ENCODE measurements around the gene WNK1.
"Not testable (repeated sequence)": the region's sequence is repeated elsewhere in the genome, so short reads cannot be mapped to it uniquely, and the experiment has no call there.

The WNK1 gene

DNA sequence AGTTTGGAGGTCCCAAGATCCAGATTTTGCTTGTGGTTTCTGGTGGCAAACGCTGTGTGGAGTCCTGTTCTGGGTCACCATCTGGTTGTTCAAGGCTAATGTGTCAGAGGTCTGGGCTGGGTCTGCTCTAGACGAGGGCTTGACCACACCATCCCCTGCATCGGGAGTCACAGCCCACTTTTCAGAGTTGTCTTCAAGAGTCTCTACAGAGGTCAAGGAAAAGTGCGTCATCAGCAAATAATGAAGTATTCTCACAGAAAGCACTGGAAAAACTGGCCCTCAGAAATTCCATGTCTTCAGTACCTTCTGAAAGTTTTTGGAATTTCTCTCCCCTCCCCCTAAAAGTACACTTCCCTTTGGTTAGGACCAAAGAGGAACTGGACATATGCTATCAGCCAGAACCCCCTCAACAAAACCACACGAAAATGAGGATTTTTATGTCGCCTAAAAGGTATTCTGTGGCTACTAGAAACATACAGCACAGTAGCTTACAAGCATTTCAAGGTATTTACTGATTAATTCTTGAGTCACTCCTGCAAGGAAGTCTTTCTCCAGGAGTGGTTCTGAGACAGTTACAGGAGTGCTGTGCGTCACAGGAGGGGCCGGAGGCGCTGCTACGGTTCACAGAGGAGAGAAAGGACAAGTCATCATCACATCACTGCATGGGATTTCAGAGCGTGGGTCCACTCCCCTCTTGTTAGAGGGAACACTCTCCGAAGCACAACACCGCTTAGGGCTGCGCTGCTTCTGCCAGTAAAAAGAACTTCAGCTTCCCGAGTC is 161.7 kb downstream of the WNK1 start:
- no peak for DNase-seq

DNA sequence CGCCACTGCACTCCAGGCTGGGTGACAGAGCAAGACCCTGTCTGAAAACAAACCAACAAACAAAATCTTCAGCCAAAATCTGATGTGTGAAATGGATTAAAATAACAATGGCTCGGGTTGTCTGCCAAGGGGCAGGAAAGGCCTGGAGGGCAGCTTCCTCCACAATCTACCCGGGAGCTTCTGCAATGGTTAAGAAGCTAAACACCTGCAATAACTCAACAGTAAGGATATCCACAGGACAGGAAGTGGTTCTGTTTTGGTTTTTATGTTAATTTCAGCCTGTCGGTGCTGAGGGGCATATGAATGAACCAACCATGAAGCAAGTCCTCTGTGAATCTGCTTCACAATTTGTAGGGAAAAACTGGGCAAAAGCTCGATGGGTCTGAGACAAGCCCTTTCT is 162.7 kb downstream of the WNK1 start:
- DNase-seq, result no peak

DNA sequence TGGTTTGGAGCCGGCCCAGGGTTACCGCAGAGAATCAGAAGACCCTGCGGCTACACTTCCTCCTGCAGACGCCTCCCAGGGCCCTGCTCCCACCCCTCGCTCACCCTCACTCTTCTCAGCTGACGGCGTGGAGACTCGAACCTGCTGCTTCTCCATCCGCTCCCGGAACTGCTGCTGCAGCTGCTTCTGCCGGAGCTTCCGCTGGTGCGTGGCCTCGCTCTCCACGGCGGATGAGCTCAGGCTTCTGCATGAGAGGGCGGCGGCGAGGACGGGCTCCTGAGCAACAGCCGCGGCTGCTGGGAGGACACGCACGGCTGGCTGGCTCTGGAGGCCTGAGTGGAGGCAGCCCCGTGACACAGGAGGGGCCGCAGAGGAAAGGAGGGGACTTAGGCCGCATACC is 163.9 kb downstream of the WNK1 start:
- no peak for DNase-seq

DNA sequence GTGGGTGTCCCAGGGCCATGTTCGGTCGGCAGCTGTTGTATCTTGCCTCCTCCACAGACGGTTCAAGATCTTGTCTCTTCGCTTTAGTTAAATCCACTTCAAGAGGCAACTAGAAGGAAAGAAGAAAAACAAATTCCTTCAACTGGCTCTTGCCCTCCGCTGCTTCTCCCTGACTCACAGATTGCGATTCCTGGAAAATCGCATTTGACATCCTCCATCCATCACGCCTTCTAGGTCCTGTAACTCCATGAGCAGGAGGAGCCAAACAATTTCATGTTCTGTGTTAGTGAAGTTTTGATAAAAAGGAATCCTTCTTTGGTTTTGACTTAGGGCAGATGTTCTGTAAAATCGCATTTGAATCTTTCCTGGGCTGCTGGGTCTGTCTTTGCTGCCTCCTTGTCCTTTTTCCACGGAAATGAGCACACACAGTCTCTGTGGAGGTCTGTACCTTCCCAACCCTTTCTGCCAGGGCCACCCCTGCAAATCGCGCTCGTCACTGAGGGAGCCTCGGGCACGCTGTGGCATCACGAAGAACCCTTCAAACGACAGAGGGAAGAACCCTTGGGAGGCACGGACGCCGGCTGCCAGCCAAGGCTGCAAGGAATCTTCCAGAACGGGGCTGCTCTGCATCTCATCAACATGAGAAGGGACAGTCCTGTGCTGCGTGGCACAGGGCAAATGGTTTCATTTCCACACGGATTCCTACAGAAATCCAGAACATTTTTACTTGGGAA is 164.5 kb downstream of the WNK1 start:
- no peak for DNase-seq

DNA sequence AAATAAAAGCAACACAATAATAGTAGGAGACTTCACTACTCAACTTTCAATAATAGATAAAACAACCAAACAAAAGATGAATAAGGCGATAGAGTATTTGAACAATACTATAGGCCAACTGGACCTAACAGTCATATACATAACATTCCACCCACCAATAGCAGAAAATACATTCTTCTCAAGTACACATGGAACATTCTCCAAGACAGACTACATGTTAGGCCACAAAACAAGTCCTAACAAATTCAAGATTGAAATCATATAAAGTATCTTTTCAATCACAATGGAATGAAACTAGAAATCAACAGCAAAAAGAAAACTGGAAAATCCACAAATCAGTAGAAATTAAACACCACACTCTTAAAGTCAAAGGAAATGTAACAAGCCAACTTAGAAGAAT is 168.3 kb downstream of the WNK1 start:
- DNase-seq, result no peak

DNA sequence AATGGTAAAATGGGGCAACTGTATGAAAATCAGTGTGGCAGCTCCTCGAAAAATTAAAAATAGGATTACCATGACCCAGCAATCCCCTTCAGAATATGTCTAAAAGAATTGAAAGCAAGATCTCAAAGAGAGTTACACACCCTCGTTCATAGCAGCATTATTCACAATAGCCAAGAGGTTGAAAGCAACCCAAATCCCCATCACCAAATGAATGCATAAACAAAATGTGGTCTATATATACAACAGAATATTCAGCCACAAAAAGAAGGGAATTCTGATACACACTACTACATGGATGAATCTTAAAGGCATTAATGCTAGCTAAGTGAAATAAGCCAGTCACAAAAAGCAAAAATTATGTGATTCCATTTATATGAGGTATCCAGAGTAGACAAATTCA is 169.9 kb downstream of the WNK1 start:
- DNase-seq, result no peak

DNA sequence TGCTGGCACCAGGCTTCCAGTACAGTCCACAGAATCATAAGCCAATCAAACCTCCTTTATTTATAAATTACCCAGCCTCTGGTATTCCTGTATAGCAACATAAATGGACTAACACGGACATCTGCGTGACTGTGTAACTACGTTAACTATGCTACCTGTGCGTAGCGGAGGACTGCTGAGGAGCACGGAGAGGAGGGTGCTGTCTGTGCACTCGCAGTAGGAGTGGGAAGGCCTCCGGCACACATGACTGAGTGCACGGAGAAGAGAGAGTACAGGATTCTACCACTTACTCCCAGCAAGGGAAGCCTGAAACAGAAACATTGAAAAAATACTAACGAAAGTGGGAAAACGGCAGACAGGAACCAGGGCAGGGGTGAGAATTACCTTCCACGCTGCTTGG is 174.3 kb downstream of the WNK1 start:
- DNase-seq, result no peak

DNA sequence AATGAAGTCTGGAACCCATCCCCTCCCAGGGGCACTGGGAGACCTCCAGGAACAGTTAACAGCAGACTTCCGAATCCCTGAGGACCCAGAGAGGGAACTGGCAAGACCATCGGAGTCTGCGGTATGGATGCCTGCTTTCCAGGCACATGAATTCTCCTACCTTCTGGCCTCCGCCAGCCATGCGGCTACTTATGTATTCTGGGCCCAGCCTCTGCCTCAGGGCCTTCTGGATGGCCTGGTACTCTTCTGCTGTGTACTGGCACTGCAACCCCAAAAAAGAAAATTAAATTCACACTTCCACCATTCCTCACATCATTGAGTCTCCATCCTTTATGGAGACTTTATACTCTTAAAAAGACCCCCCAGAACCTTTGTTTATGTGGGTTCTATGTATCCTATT is 178.7 kb downstream of the WNK1 start:
- DNase-seq, result no peak

DNA sequence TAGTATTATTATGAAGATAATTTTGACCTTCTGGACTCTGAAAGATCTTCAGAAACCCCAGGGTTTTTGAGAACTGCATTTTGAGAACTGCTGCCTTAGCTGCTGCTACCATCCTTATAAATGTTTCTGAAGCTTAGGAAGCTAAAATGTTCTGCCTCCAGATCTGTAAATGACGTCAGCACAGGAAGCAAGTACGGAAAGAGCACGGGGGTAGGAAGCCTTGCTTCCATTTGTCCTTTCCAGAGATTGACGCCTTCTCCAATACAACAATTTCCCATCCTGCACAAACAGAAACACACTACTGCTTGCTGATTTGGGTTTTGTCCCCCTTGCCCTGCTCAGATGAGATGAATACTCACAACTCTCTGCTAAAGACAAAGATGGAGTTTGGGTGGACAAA is 179.2 kb downstream of the WNK1 start:
- no peak for DNase-seq

DNA sequence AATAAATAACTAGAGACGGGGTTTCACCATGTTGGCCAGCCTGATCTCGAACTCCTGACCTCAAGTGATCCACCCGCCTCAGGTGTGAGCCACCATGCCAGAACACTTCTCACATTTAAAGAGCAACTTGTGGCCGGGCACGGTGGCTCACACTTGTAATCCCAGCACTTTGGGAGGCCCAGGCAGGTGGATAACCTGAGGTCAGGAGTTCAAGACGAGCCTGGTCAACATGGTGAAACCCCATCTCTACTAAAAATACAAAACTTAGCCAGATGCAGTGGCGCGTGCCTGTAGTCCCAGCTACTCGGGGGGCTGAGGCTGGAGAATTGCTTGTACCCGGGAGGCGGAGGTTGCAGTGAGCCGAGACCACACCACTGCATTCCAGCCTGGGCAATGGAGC is 183.5 kb downstream of the WNK1 start:
- DNase-seq, result not testable (repeated sequence)

DNA sequence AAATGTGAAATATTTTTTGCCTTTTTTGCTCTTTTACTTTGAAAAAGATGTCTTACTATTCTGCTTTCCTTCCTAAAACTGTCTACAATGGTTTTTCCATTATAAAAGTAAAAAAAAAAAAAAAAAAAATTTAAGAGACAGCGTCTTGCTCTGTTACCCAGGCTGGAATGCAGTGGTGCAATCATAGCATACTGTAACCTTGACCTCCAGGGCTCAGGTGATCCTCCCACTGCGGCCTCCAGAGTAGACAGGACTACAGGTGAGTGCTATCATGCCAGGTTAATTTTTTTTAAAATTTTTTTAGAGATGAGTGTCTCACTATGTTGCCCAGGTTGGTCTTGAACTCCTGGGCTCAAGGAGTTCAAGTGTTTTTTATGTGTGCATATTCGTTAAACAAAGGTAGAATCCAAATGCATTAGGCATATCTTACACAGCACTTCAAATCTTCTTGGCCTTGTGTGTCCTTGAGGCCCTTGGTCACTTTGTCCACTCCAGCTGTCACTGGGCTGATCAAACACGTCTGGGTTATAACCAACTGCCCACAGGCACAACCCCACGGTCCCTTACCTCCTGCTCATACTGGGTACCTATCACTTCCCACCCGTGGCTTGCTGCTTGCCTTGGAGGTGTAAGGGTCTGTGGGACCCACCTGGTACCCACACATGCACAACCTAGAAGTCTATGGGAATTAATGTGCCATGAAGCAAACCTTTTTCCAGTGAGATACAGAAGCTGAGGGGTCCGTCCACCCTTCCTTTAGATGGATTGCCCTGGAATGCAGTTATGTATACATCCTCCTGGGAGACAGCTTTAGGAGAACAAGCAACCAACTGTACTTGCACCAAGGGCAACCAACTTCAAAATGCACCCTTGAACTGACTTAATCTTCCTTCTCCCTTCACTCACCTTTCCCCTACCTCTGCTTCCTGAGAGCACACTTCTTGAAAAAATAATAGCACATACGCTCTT is 184.3 kb downstream of the WNK1 start:
- no peak for DNase-seq

DNA sequence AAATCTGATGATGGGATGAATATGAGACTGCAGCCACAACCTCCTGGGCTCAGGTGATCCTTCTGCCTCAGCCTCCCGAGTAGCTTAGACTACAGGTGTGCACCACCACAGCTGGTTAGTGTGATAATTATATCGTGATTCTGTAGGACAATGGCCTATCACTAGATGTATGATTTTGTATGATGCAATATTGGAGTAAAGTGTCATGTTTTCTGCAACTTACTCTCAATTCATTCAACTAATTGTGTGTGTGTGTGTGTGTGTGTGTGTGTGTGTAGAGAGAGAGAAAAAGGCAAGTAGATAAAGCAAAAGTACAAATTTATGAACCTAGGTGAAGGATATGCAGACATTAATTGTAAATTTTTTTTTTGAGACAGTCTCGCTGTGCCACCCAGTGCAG is 186.4 kb downstream of the WNK1 start:
- no peak for DNase-seq

DNA sequence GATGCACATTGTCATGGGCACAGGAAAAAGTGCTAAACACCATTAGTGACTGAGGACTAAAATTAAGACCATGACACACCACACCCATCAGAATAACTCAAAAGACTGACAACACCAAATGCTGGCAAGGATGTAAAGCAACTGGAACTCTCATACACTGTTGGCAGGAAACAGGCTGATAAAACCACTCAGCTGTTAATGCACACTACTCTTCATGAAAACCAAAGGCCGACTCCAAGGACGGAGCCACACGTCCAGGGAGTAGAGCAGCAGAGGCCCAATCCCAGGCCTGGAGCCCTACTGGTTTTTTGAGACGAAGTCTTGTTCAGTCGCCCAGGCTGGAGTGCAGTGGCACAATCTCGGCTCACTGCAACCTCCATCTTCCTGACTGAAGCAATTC is 190.7 kb downstream of the WNK1 start:
- DNase-seq, result no peak

DNA sequence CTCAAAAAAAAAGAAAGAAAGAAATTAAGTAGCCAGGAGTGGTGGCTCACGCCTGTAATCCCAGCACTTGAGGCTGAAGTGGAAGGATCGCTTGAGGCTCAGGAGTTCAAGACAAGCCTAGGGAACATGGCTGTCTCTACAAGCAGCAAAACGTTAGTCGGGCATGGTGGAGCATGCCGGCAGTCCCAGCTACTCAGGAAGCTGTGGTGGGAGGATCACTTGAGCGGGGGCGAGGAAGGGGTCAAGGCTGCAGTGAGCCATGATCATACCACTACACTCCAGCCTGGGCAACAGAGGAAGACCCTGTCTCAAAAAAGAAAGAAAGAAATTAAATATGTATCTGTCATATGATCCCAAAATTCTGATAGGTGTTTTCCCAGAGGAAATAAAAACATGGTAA is 191.8 kb downstream of the WNK1 start:
- peak; percentile 57 to 59 for DNase-seq

DNA sequence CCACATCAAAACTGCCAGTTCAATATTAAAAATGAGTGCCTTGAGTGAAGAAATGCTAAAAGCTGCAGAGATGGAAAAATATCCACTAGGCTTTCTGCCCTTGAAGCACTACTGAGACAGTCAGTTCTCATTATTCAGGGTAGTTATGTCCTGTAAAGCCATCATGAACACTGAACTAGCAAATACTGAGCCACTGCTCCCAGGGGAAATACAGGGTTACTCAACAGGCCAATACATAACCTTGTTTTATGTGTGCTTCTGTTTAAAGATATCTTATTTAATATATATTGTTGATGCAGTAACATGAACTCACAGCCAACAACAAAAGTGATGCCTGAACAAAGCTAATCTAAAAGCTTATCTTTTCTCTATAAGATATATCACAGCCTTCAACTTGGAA is 193.8 kb downstream of the WNK1 start:
- DNase-seq, result no peak

DNA sequence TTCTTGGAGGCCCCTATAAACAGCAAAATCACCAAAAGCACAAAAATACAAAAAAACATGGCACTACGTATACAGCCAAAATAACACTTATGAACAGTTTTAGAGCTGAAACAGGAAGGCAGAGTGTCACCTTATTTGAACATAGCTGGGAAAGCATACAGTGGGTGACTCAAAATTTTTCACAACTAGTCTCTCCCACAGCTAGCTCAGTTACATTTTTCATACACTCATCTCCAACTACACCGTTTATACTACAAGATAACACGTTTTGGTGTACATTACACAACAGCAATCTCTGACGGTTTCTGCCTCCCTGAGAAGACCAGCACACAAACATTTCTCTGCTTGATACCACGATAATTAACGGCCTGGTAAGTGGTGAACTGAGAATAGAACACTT is 194.3 kb downstream of the WNK1 start:
- no peak for DNase-seq

DNA sequence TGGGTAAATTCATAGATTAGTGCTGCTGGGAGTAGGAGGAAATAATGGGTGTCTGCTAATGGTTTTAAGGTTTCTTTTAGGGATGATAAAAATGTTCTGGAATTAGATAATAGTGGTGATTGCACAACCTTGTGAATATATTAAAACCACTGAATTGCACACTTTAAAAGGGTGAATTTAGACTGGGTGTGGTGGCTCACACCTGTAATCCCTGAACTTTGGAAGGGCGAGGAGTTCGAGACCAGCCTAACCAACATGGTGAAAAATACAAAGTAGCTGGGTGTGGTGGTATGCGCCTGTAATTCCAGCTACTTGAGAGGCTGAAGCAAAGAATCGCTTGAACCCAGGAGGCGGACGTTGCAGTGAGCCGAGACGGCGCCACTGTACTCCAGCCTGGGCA is 195.9 kb downstream of the WNK1 start:
- DNase-seq, result no peak

DNA sequence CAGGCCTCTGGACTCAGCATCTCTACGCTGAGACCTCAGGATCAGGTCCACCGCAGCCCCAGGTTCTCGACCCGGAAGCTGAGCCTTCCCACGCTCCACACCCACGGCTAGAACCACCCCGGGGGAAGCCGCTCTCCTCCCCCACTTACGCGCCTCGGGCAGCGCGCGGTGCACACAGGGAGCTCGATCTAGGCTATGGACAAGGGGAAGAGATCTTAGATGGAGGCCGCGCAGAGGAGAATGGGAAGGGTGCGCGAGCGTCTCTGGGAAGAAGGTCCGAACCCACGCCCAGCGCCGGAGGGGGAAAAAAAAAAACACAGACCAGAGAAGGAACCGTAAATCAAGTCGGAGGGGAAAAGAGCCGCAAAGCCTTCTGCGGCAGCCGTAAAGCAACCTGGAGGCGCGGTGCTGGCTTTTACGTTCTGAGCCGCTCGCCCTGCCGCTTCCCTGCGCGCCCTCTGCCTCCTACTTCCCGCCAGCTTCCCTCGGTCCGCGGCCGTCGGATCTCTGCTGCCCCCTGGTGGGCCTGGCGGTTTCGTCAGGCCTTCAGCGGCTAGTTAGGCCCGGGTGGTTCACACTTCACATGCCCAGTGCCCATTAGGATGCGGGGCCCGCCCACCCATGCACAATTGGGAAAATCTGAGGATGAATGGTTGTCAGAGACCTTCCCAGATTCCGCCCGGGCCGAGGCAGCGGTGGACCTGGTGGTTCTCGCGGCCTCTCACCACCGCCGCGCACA is 197.2 kb downstream of the WNK1 start, which contains the start of gene RAD52:
Gene RAD52, minus strand, starts transcription at position 242 of the 739 bp plus-strand sequence. CDS start 16,636 bp downstream, outside the sequence.
- peak; percentile 94 to 98 for DNase-seq

DNA sequence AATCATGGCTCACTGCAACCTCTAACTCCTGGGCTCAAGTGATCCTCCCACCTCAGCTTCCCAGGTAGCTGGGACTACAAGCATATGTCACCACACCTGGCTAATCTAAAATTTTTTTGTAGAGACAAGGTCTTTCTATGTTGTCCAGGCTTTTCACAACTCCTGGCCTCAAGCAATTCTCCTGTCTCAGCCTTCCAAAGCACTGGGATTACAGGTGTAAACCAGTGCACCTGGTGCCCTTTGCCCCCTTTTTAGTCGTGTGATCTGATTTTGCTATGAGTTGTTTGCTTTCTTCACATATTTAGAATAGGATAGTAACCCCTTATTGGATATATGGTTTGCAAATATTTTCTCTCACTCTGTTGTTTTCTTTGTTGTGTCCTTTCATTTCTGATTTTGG is 198.8 kb downstream of the WNK1 start:
- DNase-seq, result no peak

DNA sequence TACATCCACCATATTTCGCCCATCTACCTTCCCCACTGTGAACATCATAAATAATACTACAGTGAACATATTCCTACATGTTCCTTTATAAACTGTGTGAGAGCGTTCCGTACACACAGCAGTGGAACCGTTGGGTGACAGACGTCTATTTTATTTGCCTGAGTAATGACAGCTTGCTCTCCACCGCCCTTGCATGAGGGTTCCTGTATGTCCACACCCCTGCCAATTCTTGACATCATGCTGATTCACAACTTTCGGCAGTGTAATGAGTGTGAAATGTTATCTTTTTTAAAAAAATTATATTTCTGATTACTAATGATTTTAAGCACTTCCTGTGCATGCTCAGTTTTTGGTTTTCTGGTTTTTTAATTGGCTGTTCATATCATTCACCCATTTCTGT is 201.4 kb downstream of the WNK1 start:
- peak in 1 of 2 experiments; percentile 47 for DNase-seq

DNA sequence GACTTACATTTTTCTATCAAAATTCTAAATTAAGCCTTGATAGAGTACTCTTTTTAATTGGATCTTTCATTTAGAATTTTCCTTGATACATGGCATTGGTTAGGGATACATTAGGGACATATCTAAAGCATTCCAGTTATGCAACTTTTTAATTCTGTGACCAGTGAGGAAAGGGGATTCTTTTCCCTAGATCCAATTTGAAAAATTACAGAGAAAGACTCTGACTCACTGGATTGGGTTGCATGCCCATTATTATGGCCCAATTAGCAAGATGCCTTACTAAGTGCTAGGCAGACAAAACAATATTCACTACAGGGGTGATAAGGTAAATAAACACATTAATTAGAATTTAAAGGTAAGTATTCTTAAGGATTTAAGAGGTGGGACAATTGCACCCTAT is 202.4 kb downstream of the WNK1 start:
- DNase-seq, result no peak

DNA sequence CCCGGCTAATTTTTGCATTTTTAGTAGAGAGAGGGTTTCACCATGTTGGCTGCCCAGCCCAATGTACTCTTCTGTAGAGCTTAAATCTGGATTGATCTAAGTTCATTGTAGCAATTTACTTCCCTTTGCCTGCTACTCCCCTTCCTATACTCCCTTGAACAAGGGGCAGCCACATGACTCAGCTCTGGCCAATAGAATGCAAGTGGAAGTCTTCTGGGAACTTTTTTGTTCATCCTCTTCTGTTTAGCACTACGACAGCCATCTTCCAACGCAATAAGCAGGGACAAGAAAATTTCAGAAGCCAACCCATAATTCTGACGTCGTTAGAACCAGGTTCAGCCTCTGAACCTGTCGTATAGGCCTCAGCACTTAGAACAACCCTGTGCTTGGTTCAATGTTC is 203.6 kb downstream of the WNK1 start:
- DNase-seq, result no peak
